ENCODE data around the gene CHP2. TPM values are rescaled to one million over a fixed set of nuclear protein-coding genes. Genes with fewer than 3 reads are reported as not detected.

Gene CHP2
- total RNA-seq, 2 experiments from 2014 or later: not detected

DNA sequence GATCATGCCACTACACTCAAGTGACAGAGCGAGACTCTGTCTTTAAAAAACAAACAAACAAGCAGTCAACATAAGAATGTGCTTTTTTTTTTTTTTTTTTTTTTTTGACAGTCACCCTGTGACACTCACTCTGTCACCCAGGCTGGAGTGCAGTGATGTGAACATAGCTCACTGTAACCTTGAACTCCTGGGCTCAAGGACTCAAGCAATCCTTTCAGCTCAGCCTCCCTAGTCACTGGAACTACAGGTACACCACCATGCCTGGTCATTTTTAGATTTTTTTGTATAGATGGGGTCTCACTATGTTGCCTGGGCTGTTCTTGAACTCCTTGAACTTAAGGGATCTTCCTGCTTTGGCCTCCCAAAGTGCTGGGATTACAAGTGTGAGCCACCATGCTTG lies 15.3 kb upstream of the CHP2 start:
- Mint-ChIP-seq H3K4me3 (no peak overlapping the region), H3K36me3 (ENCODE audit: low read depth) (no peaks in the 10 kb centered on the region), H3K27ac (no peak overlapping the region), H3K27me3 (peaks cover 39% of the 10 kb centered on the region), H3K9me3 (no peaks in the 10 kb centered on the region), H3K4me1 (ENCODE audit: low read depth) (no peaks in the 10 kb centered on the region)
- H3K36me3 ChIP-seq (ENCODE audit: insufficient read depth, low read length): no peaks in the 10 kb centered on the region
- intact Hi-C loops (cut with DNase I, micrococcal nuclease): loop anchor here in 1 of 2 experiments (5.0 kb wide), 1 partner anchor 763 kb away; no protein-coding TSS in a partner anchor
- peaks cover 5 to 7% of the 10 kb centered on the region in 2 experiments for H3K27me3 ChIP-seq (ENCODE audit: control insufficient read depth in 1 of 2, insufficient read depth in 2 of 2, low read length in 2 of 2)
- ChIA-PET CTCF (no interaction called here), POLR2A (no interaction called here)
- DNase-seq (no peak), ATAC-seq (ENCODE audit: poor library complexity) (no peak)
- no peak overlapping the region for H3K4me3 ChIP-seq (ENCODE audit: low read length)
- no peak overlapping the region for H3K27ac ChIP-seq (ENCODE audit: low read depth in 1 of 2, low read length in 2 of 2)
- TF ChIP-seq, protein P1, sequence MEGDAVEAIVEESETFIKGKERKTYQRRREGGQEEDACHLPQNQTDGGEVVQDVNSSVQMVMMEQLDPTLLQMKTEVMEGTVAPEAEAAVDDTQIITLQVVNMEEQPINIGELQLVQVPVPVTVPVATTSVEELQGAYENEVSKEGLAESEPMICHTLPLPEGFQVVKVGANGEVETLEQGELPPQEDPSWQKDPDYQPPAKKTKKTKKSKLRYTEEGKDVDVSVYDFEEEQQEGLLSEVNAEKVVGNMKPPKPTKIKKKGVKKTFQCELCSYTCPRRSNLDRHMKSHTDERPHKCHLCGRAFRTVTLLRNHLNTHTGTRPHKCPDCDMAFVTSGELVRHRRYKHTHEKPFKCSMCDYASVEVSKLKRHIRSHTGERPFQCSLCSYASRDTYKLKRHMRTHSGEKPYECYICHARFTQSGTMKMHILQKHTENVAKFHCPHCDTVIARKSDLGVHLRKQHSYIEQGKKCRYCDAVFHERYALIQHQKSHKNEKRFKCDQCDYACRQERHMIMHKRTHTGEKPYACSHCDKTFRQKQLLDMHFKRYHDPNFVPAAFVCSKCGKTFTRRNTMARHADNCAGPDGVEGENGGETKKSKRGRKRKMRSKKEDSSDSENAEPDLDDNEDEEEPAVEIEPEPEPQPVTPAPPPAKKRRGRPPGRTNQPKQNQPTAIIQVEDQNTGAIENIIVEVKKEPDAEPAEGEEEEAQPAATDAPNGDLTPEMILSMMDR (IDR thresholded peaks at IDR 0.05): no peak
- no peaks in the 10 kb centered on the region for H3K9me3 ChIP-seq (ENCODE audit: control insufficient read depth in 1 of 2, insufficient read depth in 1 of 2, low read length in 2 of 2)
- H3K4me1 ChIP-seq (ENCODE audit: insufficient read depth, low read length): peaks cover 3% of the 10 kb centered on the region

DNA sequence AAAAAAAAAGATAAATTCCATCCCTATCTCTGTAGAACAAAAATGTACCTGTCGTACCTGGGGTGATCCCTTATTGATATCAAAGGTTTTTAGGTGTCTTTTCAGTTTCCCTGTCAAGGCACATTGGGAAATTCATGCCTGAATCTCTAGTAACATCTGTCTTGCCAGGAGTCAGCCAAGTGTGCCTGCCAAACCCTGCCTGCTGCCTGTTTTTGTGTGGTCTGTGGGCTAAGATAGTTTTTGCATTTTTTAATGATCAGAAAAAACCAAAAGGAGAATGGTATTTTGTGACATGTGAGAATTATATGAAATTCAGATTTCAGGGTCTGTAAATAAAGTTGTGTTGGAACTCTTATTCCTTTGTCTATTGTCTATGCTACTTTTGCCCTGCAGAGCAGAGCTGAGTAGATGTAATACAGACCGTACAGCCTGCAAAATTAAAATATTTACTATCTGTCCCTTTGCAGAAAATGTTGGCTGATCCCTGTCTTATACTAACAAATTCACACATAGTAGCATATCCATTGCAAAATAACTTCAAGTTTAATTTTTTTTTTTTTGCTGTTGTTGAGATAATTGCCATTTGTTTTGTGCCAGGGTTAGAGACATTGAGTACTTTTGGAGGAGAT lies 13.0 kb upstream of the CHP2 start:
- intact Hi-C loops (cut with DNase I, micrococcal nuclease): no loop called here

DNA sequence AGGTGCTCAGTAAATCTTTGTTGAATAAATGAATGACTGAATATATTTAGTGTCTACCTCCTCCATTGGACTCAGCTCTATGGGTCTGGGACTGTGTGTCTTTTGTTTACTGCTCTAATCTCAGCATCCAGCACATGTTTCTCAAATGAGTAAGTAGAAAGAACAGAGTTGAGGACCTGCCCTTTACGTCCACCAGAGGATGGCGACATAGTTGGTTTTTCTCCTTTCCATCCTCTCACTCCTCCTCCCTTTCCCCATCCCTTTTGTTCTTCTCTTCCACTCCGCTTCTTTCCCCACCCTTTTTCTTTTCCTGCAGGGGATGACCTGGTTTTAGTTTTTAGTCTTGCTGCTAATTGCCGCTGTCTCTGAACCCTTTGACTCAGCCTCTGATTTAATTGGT lies 12.1 kb upstream of the CHP2 start:
- Histone ChIP-seq H3K27me3 (ENCODE audit: control insufficient read depth in 1 of 2, insufficient read depth in 2 of 2, low read length in 2 of 2) (peaks cover 6 to 13% of the 10 kb centered on the region in 2 experiments), H3K36me3 (ENCODE audit: insufficient read depth, low read length) (no peaks in the 10 kb centered on the region), H3K4me3 (ENCODE audit: low read length) (no peak overlapping the region), H3K4me1 (ENCODE audit: insufficient read depth, low read length) (no peaks in the 10 kb centered on the region), H3K9me3 (ENCODE audit: control insufficient read depth in 1 of 2, insufficient read depth in 1 of 2, low read length in 2 of 2) (no peaks in the 10 kb centered on the region), H3K27ac (ENCODE audit: low read depth in 1 of 2, low read length in 2 of 2) (no peak overlapping the region)
- ATAC-seq (ENCODE audit: poor library complexity): no peak
- ChIA-PET CTCF (no interaction called here), POLR2A (no interaction called here)
- no peak overlapping the region for H3K4me3 Mint-ChIP-seq
- DNase-seq: no peak
- no peaks in the 10 kb centered on the region for H3K36me3 Mint-ChIP-seq (ENCODE audit: low read depth)
- peaks cover 65% of the 10 kb centered on the region for H3K27me3 Mint-ChIP-seq
- no peaks in the 10 kb centered on the region for H3K4me1 Mint-ChIP-seq (ENCODE audit: low read depth)
- intact Hi-C loops (cut with DNase I, micrococcal nuclease): no loop called here
- TF ChIP-seq, protein P1 (IDR thresholded peaks at IDR 0.05): no peak
- H3K27ac Mint-ChIP-seq: no peak overlapping the region
- H3K9me3 Mint-ChIP-seq: peaks cover 7% of the 10 kb centered on the region

More for the DNA sequence above, 13.0 kb upstream of the CHP2 start:
- Mint-ChIP-seq H3K9me3 (peaks cover 3% of the 10 kb centered on the region), H3K36me3 (ENCODE audit: low read depth) (no peaks in the 10 kb centered on the region), H3K27me3 (peaks cover 58% of the 10 kb centered on the region), H3K4me3 (no peak overlapping the region), H3K4me1 (ENCODE audit: low read depth) (no peaks in the 10 kb centered on the region), H3K27ac (no peak overlapping the region)
- CTCF ChIA-PET: no interaction called here
- H3K27me3 ChIP-seq (ENCODE audit: control insufficient read depth in 1 of 2, insufficient read depth in 2 of 2, low read length in 2 of 2): peaks cover 6 to 7% of the 10 kb centered on the region in 2 experiments
- DNase-seq: no peak
- no peak overlapping the region for H3K4me3 ChIP-seq (ENCODE audit: low read length)
- no peak for ATAC-seq (ENCODE audit: poor library complexity)
- POLR2A ChIA-PET: no interaction called here
- H3K36me3 ChIP-seq (ENCODE audit: insufficient read depth, low read length): no peaks in the 10 kb centered on the region
- H3K27ac ChIP-seq (ENCODE audit: low read depth in 1 of 2, low read length in 2 of 2): no peak overlapping the region
- no peaks in the 10 kb centered on the region for H3K9me3 ChIP-seq (ENCODE audit: control insufficient read depth in 1 of 2, insufficient read depth in 1 of 2, low read length in 2 of 2)
- TF ChIP-seq, protein P1 (IDR thresholded peaks at IDR 0.05): no peak
- no peaks in the 10 kb centered on the region for H3K4me1 ChIP-seq (ENCODE audit: insufficient read depth, low read length)

Data from CD4-positive, alpha-beta T cell (primary cell).